ENCODE measurements around the gene ING3.

ING3 gene

DNA sequence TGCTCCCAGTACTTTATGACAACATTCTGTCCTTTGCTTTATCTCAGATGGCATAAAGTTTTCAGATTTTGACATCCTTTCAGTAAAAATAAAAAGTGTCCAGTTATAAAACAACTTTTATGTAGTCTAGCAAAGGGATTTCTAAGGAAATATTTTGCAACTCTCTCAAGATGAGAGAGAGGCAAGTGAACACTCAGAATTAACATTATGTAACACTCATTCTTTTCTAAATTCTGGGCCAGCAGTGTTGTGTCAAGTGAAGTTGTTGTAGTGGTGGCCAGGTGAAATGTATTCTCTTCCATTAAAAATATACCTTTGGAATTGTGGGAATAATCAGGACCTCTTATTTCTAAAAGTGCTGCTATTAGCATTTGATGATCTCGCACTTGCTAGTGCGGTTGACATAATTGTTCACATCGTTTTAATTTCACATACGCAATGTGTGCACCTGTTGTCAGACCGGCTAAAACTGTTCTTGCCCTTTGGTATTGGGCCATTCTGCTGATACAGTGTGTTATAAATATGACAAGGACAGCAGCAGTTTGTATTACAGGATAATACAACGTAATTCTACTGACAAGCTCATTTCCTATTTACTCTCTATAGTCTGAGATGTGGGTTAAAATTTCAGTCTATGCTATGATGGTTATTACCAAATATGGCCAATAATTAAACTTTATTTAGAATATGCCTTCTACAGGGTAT lies 61.7 kb downstream of the ING3 start:
- H3K4me3 ChIP-seq (ENCODE audit: low read depth, low read length) = no peak overlapping the region
- TF ChIP-seq, protein P1, sequence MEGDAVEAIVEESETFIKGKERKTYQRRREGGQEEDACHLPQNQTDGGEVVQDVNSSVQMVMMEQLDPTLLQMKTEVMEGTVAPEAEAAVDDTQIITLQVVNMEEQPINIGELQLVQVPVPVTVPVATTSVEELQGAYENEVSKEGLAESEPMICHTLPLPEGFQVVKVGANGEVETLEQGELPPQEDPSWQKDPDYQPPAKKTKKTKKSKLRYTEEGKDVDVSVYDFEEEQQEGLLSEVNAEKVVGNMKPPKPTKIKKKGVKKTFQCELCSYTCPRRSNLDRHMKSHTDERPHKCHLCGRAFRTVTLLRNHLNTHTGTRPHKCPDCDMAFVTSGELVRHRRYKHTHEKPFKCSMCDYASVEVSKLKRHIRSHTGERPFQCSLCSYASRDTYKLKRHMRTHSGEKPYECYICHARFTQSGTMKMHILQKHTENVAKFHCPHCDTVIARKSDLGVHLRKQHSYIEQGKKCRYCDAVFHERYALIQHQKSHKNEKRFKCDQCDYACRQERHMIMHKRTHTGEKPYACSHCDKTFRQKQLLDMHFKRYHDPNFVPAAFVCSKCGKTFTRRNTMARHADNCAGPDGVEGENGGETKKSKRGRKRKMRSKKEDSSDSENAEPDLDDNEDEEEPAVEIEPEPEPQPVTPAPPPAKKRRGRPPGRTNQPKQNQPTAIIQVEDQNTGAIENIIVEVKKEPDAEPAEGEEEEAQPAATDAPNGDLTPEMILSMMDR (IDR thresholded peaks at IDR 0.05; ENCODE audit: low read depth, low read length) = no peak

DNA sequence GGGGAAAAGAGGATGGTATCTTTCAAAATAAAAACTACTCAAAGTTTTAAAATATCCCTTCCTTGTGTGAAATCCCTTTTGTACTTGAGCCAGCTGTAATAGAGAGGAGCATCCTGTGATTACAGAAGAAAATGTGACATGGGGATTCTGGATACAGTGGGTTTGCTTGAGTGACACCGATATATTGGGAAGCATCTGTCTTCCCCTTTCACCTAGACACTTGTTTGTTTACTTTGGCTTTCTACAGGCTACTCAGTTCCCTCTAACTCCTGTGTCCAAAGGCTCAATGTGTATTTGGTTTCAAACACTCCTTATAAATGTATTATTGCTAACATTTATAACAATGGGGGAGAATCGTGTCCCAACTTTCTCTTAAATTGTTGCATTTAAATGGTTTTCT lies 62.3 kb downstream of the ING3 start:
- TF ChIP-seq, protein P1 (IDR thresholded peaks at IDR 0.05; ENCODE audit: low read depth, low read length) = no peak
- H3K4me3 ChIP-seq (ENCODE audit: low read depth, low read length) = no peak overlapping the region

DNA sequence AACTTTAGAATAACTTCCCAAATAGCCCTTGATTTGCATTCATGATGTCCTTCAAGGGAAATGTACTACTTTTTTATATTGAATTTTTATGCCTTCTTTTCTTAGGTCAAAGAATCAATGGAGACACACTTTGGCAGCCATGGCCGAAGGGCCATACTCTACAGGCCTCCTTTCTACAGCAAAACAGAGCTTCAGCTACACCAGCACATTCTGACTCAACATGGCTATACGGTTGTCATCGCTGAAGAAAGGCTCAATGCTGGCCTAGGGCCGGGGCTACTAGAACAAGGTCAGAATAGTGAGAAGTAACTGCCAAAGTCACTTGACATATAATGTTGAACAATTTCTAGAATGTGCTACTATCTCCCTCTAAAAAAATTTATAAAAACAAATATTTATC lies 65.0 kb downstream of the ING3 start:
- TF ChIP-seq, protein P1 (IDR thresholded peaks at IDR 0.05; ENCODE audit: low read depth, low read length) = no peak
- H3K4me3 ChIP-seq (ENCODE audit: low read depth, low read length) = no peak overlapping the region

DNA sequence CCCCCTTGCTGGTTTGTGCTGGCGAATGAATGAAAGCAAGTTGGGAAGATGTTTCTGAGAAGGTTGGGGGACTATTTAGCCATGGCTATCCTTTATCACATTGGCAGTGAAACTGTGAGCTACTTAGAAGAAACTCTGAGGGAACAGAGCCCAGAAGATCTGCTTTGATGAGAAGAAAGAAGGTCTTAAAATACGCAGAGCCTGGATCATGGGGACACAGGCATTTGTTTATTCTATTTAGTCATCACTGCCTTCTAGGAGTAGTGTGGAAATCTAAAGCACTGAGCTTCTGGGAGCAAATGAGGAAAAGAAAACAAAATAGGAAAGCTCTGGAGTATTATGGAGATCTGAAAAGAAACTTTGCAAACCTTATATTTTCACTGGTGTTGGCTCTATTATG lies 66.4 kb downstream of the ING3 start:
- H3K4me3 ChIP-seq (ENCODE audit: low read depth, low read length) = no peak overlapping the region
- TF ChIP-seq, protein P1 (IDR thresholded peaks at IDR 0.05; ENCODE audit: low read depth, low read length) = no peak

DNA sequence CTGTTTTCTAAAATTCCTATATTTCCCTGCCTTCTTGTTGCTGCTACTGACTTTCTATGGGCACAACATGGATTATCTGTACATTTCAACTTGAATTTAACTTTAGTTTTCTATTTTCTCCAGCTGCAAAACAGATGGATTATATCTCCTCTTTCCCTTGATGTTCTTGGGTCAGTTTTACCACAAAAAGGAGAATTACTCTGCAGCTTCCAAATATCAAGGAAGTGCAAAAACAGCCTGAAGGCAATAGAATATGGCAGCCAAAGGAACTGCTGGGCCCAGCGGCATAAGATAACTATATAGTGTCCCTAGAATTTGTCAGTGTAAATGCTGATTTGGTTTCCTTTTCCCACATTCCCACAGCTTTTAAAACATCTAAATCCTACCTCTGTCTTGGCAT lies 67.0 kb downstream of the ING3 start:
- H3K4me3 ChIP-seq (ENCODE audit: low read depth, low read length) = no peak overlapping the region
- TF ChIP-seq, protein P1 (IDR thresholded peaks at IDR 0.05; ENCODE audit: low read depth, low read length) = no peak

DNA sequence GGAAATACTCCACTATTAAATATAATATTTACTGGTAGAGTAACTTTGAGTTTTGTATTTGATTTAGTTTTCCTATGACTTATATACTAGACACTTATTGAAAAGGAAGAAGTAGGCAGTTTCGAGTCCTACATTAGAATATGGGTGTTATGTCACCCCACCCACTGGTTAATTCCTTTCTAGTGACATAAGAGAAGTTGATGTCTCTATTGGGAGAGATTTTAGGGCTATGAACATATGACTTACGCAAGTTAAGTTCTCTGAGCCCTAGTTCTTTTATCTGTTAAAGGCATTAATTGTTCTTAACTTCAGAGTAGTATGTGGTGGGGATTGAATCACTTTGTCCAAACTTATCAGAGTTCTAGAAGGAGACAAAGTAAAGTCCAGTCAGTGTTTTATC lies 68.4 kb downstream of the ING3 start:
- H3K4me3 ChIP-seq (ENCODE audit: low read depth, low read length) = no peak overlapping the region
- TF ChIP-seq, protein P1 (IDR thresholded peaks at IDR 0.05; ENCODE audit: low read depth, low read length) = no peak

DNA sequence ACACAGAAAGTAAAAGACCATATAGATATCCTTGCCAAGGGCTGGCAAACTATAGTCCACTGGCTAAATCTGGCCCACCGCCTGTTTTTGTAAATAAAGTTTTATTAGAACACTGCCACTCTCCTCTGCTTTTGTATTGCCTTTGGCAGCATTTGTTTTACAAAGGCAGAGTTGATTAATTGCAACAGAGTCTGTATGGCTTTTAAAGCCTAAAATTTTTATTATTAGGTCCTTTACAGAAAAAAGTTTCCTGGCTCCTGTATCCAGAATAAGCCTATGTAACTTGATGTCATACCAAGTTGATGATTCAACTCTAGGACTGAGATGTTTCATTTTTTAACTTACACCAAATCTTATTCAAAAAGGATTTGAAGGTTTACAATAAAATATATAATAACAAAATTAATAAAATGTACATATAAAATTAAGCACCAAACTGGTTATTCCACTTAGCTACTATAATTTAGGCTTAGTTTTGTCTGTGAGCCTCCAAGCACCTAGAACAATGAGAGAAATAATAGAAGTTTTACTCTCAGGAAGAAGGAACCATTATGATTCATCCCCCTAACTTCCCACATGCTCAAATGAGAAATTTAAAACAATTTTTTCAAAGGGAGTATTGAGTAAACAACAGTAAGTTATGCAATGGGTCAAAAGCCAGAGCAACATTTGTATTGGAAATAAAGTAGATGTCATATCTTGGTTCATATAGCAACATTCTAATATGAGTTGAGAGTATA lies 69.8 kb downstream of the ING3 start:
- TF ChIP-seq, protein P1 (IDR thresholded peaks at IDR 0.05; ENCODE audit: low read depth, low read length) = no peak
- H3K4me3 ChIP-seq (ENCODE audit: low read depth, low read length) = no peak overlapping the region
